NCI-H226 (cell line): ENCODE data around the gene EFNA4.

Experiments
- DNase-seq: peaks from one replicate; pipeline ENCODE4 v3.0.0-alpha.2; 2015

EFNA4 gene

GRCh38 chr1:155034318-155035208 lies 29.0 kb upstream of the EFNA4 start:
- no peak for DNase-seq

DNA sequence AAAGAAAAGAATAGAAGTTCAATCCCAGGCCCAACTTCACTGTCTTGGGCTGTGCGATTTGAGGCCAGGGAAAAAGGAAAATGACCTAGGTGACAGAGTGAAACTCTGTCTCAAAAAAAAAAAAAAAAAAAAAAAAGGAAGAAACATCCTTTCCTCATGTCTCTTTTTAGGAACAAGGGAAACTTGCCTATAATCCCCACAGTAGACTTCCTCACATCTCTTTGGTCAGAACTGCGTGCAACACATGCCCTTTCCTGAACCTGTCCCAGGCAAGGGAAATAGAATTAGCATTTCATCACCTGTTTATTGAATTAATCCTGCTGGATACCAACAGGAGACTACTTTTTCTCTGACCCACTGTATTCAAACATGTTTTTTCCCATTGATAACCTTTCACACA lies 27.6 kb upstream of the EFNA4 start:
- DNase-seq, result no peak

- DNase-seq, result no peak
Observed at GRCh38 chr1:155037043-155037442, 26.5 kb upstream of the EFNA4 start.

- DNase-seq, result no peak
Observed at GRCh38 chr1:155037851-155038441, 25.6 kb upstream of the EFNA4 start.

DNA sequence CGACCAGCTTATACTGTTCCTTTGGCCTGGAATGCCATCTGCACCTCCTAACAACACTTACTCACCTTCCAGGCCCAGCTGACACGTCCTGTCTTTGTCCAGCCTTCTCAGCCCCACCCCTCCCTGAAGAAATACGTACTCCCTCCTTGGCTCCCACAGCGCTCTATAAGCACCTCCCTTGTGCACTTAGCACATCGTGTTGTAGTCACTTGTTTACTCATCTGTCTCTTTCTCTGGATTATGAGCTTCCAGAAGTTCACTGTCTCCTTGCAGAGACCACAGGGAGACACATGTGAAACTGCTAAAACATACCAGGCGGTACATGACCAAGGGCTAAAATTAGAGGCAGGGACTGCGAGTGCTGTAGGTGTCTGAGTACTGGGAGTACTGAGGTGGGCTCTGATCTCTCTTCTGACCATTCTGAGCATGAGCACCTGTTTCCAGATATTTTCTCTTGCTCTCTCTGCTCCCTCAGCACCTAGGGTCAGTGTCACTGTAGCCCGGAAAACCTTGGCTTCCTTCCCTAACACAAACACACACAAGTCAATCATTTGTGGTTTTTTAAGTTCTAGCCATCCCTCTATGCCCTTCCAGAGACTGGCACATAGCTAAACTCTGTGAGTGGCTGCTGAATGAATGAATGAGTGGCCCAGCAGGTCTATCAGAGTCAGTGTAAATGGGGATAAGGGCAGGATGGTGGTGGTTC lies 24.8 kb upstream of the EFNA4 start:
- DNase-seq, result peak; percentile 65

DNA sequence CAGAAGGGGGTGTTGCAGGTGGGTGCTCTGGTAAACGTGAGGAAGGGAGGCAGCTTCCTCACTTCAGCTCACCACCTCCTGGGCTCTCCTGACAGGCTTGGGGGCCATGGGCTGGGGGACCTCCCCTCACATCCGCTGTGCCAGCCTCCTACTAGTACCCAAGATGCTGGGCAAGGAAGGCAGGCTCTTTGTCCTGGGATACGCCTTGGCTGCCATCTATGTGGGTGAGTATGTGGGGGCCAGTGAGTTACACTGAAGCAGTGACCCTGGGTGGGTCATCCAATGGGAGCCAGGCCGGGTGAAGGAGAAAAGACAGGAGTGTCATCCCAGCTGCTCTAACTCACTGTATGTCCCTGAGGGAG lies 24.3 kb upstream of the EFNA4 start:
- no peak for DNase-seq

- no peak for DNase-seq
Observed at GRCh38 chr1:155040358-155041093, 23.0 kb upstream of the EFNA4 start.

GRCh38 chr1:155042789-155043188 lies 20.8 kb upstream of the EFNA4 start:
- DNase-seq, result no peak

DNA sequence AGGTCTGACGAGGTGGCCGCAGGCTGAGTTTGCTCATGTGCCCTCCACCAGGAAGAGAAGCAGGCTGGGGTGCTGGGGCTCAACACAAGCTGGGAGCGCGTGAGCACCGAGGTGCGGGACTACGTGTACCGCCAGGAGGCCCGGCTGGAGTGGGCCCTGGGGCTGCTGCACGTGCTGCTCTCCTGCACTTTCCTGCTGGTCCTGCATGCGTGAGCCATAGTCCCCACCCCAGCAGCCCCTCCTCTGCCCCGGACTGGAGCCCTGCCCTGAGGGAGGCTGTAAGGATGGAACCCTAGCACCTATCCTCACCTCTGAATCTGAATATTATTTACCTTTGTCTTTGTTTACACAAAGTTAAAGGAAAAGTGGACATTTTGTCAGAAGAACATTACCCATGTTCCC lies 20.2 kb upstream of the EFNA4 start:
- no peak for DNase-seq

GRCh38 chr1:155043793-155044192 lies 19.7 kb upstream of the EFNA4 start:
- DNase-seq, result no peak

DNA sequence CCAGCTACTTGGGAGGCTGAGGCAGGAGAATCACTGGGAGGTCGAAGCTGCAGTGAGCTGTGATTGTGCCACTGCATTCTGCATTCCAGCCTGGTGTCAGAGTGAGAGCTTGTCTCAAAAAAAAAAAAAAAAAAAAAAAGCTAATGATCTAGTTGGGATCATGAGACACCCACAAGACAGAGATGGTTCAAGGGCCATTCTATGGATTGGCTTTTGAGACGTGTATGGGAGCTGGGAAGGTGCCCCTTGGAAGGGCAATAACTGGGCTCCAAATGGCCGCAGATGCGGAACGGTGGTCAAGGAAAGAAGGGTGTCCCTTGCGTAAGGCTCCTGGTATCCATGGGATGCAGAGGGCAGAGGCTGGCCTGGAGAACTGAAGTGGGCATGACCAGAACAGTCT lies 19.2 kb upstream of the EFNA4 start:
- no peak for DNase-seq

- DNase-seq, result peak; percentile 77
Observed at GRCh38 chr1:155044812-155045657, 18.5 kb upstream of the EFNA4 start.

GRCh38 chr1:155048449-155049334 lies 14.8 kb upstream of the EFNA4 start:
- no peak for DNase-seq

GRCh38 chr1:155049651-155050559 lies 13.6 kb upstream of the EFNA4 start:
- DNase-seq, result peak; percentile 56

GRCh38 chr1:155050560-155051341 lies 12.8 kb upstream of the EFNA4 start, which contains the start of gene ADAM15:
ADAM15 (plus strand) TSS chr1:155051316; CDS start chr1:155051387, 71 bp downstream.
- peak; percentile 75 for DNase-seq

DNA sequence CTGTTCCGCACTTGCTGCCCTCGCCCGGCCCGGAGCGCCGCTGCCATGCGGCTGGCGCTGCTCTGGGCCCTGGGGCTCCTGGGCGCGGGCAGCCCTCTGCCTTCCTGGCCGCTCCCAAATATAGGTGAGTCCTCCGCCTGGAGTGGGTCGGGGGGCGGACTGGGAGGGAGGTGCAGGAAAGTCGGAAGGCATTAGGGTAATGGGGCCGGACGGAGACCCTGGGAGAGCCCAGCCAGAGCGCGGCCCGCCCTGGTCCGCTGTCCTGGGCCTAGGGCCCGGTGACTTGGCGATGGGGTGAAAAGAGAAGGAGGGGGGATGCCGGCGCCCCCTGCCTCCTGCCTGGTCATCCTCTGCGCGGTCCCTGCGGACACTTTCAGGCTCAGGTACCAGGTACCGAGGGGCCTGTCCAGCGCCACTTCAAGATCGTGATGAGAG lies 12.2 kb upstream of the EFNA4 start:
- no peak for DNase-seq

- DNase-seq, result peak; percentile 74
Observed at GRCh38 chr1:155051777-155052398, 11.7 kb upstream of the EFNA4 start.
